Skin epidermis (tissue), 12 donors: ENCODE results near the gene RHBDF2.
A peak's percentile ranks its signal among the peaks of the same experiment; 100 is the strongest.

Experiments
- H3K27ac ChIP-seq, 21 experiments: fragments of 200-600 bp; sonication (generic) in 11 of 21; one replicate each; pipeline ENCODE4 v1.5.0; 2020; ENCODE audit warnings: mild to moderate bottlenecking in 3 of 21, inconsistent platforms in 2 of 21, moderate library complexity in 2 of 21
- H3K4me3 ChIP-seq, 7 experiments: fragments of 200-600 bp; sonication (generic) in 2 of 7; one replicate each; pipeline ENCODE4 v1.5.0; 2020; ENCODE audit warnings: inconsistent platforms in 2 of 7, mild to moderate bottlenecking in 2 of 7, moderate library complexity in 1 of 7

Gene RHBDF2

DNA sequence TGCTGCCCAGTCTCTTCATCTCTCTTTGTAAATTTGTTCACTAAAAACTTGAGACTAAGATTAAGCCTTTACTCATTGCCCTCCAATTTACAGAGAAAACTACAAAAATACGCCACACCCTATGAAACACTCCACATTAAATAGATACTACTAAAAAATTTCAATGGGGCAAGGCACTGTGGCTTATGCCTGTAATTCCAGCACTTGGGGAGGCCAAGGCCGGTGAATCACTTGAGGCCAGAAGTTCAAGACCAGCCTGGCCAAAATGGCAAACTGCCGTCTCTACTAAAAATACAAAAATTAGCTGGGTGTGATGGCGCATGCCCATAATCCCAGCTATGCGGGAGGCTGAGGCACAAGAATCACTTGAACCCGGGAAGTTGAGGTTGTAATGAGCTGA lies 52.1 kb downstream of the RHBDF2 start:
- Histone ChIP-seq H3K4me3 (no peak overlapping the region), H3K27ac (no peak overlapping the region)

DNA sequence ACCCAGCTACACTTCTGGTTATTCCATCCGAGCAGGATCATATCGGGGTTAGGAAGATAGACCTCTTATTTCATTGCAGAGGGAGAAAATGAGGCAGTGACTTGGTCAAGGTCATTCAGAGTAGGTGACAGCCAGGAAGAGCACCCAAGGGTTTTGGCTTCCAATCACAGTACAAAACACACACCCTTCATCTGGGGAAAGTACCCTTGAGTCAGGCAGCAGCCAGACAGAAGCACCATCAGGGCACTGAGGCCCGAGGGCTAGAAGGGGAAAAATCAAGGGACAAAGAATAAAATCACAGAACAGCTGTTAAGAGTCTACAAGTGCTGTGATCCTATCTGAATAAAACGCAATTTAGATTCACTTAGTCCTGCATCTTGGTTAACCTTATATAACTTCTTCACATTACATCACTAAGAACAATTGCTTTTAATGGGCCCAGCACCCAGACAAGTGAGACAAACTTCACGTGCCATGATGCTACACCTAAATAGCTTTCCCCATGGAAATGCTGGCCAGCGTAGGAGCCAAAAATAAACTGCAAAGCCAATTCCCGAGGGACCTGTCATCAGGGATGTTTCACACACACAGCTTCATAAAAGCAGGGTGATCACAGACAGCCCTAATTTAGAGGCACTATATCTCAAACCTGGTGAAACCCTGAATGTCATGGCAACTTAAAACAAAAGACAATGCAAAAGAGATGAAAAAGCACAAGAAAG lies 53.1 kb downstream of the RHBDF2 start:
- no peak overlapping the region for H3K4me3 ChIP-seq
- no peak overlapping the region for H3K27ac ChIP-seq

DNA sequence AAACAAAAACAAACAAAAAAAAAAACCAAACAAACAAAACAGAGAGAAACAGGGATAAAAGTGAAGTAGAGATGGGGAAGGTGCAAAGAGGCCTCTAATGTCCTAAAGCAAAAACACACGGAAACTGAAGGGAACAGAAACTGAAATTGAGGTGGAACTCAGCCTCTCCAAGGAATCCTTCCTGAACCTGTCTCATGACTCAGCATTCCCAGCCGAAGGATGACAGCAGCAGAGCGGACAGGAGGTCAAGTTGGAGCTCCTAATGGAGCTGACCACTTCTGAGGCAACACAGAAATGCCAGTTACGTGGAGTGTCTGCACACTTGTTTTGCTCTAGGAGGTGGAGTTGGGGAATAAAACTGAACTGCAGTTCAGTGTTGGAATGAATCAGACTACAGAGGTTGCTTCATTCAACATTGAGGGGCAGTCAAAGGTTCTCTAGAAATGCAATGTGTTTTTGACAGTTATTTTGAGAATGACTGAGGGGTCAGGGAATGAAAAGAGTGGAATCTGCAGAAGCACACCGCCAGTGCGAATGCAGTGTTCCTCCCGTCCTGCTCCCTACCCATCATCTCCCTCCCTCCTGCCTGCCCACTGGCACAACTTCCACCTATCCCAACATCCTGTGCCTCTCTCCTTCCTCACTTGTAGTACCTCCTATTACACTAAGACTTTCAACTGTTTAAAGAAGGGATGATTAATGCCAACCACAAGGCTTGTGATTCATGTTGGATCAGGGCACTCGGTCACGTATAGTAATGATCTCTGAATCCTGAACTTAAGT lies 54.6 kb downstream of the RHBDF2 start:
- H3K27ac ChIP-seq: peak overlapping the region in 1 of 21 experiments; percentile 20
- no peak overlapping the region for H3K4me3 ChIP-seq

DNA sequence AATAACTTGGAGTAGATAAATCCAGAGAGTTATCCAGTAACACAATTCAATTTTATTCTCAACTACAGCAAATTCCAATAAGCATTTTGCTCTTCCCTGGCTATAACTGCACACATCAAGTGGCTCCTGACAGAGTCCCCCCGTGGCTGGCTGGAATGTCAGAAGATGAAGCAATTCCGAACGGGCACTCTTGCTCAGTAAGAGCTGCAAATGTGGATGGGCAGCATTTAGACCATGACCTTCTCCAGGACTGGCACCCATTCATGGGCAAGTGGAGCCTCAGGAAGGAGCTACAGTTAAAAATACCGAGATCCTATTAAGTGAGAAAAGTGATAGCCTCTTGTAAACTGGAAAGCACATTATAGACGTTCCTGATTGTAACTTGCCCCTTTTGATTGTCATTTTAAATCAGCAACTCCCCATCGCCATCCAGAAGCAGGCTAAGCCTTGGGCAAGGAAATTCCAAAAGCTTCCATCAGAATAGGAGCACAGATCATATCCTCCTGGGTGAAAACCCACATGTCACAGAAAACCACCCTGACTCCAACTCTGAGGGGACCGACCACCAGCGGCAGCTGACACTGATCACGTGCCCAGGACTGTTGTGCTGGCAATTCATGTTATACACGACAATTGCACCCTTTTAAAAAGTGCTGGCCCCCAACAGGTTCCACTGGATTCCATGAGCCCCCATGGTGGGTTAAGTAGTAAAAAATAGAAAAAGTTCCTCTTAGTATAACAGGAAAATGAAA lies 55.4 kb downstream of the RHBDF2 start:
- Histone ChIP-seq H3K27ac (no peak overlapping the region), H3K4me3 (no peak overlapping the region)

DNA sequence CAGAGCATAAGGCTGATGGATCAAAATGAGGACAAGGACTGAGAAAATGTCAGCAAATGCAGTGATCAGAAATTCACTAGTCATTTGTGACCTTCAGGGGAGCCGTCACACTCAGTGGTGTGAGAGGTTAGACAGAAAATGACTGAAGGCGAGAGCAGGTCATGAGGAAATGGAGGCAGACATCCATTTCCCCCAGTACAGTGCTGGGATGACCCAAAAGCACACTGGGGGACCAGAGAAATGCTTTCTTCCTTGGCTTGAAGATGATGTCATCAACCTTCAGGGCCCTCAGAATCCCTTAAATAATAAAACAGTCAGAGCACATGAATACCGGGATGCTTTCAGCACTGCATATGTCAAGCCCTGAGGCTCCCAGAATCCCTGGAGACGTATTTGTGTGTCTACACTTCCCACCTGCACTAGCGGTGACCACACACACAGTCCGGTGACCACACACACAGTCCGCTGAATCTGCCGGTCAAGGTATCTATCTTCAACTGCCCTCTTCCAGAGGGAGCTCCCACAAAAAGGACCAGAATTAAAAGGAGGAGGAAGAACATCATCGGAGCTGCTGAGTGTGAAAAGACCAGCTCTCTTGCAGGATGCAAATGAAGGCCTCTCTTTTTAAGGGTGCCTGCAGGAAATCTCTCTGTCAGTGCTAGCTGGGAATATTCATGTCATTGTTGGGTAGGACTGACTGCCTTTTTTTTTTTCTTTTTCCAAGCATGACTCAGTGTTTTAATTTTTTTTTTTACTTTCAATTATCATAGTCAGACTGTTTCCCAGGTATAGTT lies 56.5 kb downstream of the RHBDF2 start:
- no peak overlapping the region for H3K4me3 ChIP-seq
- H3K27ac ChIP-seq: no peak overlapping the region

DNA sequence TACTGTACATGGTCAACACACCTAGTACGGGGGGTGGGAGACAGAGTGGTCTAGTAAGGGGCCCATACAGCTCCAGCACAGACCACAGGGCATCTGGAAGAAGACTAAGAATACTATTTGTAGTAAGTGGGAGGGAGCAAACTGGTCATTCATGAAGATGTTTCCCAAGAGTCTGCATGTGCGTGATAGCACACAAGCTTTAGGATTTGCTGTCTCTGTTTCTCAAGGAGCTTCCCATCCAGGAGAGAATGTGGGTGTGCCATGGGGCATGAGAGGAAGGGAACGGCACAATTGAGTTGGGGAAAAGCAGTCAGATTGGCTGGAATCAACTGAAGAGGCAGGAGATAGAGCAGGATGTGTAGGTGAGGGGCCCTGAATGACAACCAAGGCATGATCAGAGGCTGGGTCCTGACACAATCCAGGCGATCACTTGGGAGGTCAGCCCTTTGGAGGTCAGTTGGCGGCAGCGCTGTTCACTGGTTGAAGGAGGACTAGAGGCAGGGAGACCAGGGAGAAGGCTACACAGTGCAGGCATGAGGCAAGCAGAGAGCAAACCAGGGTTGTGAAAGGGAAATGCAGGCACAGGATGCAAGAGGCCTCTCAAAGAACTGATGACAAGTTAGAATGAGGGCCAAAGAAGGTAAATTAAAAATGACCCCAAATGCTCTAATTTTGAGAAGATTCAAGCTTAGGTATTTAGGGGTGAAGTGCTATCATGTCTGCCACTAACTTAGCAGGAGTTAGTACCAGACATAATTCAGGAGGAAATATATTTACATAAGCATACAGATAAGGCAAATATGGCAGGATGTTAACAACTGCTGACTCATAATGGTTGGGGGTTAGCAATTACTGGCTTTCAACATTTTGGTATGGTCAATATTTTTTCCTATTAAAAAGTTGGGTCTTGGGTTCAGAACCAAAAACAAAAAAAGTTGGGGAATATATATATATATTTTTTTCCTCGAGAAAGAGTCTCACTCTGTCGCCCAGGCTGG lies 58.6 kb downstream of the RHBDF2 start:
- Histone ChIP-seq H3K4me3 (no peak overlapping the region), H3K27ac (no peak overlapping the region)

DNA sequence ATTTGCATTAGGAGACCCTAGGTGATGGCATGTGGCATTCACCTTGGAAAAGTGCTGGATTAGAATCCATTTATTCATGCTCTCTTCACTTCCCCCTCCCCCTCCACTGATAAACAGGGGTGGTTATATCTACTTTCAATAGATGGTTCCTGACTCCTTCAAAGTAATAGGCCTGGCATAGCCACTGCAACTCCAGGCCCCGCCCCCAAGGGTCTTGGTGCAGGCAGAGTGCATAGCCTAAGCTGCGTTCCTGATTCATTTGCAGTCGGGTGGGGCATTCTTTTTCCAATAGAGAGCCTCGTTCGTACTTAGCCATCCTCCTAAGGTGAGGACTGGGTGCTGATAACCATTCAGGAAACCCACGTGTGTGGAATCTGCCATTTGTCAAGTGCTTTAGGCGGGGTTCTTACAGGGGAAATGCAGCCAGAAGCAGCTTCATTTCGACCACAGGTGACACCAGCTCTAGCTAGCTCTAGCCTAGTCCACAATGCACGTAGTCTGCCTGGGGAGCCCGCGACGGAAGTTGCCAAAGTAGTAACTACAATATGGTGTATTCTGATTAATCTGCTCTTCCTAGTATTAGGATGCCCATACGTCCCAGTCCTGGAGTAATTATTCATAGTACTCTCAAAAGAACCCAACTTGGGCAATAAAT lies 59.4 kb downstream of the RHBDF2 start:
- Histone ChIP-seq H3K27ac (no peak overlapping the region), H3K4me3 (no peak overlapping the region)

DNA sequence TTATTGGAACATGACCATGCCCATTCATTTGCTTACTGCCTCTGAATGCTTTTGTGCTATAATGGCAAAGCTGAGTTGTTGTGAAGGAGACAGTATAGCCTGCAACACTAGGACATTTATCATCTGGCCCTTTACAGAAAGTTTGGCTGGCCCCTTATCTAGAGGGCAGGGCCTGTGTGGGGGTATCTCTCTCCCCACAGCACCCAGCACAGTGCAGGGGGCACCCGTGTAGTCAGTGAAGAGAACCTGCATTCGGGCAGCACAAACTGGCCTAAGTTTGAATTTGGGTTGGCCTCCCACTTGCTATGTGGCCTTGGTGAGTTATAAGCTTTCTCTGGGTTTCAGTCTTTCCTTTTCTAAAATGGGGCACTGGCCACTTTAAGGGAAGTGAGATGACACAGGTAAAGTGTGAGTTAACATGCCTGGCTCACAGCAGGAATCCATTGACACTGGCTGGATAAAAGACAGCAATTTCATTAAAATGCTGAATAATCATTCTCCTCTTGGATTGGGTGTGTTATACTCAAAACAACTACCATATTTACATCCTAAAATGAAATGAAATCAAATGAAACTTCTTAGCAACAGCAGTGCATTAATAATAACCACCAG lies 60.4 kb downstream of the RHBDF2 start:
- no peak overlapping the region for H3K4me3 ChIP-seq
- no peak overlapping the region for H3K27ac ChIP-seq

DNA sequence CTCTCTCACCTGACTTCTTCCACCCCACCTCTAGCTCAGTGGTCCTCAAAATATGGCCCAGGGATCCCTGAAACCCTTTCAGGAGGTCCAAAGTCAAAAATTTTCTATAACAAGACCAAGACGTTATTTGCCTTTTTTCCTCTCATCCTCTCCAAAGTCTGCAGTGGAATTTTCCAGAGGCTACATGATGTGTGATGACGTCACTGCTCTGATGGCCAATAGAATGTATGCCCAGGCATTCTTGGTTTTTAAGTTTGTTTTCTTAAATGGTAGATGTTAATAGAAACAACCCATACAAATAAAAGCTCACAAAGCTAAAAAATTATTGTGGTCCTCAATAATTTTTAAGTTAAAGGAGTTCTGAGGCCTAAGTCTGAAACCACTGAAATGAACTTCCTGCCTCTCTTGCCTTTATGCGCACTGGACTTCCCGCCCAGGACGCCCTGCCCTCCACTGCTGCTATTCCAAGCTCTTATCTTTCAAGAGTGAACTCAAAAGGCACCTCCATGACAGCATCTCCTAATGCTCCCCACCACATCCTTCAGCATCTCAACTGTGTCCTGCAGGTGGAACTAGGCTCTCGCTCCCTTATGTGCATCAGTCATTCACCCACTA lies 61.8 kb downstream of the RHBDF2 start:
- Histone ChIP-seq H3K27ac (no peak overlapping the region), H3K4me3 (no peak overlapping the region)

DNA sequence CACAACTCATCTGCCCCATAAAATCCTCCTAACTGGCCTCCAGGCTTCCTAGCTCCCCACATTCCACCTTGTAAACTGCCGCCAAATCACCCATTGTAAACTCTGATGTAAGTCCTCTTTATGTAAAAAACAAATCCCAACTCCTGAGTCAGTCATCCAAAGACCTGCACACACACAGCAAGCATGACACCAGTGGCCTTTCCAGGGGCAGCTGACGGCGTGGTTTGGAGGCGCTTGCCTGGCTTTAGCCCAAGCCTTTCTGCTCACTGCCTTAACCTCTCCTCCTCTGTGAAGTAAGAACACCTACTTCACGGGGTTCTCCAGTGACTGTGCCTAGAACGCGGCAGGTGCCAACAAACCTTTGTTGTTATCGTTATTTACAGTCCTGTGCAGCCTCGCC lies 62.3 kb downstream of the RHBDF2 start:
- H3K4me3 ChIP-seq: no peak overlapping the region
- H3K27ac ChIP-seq: no peak overlapping the region

DNA sequence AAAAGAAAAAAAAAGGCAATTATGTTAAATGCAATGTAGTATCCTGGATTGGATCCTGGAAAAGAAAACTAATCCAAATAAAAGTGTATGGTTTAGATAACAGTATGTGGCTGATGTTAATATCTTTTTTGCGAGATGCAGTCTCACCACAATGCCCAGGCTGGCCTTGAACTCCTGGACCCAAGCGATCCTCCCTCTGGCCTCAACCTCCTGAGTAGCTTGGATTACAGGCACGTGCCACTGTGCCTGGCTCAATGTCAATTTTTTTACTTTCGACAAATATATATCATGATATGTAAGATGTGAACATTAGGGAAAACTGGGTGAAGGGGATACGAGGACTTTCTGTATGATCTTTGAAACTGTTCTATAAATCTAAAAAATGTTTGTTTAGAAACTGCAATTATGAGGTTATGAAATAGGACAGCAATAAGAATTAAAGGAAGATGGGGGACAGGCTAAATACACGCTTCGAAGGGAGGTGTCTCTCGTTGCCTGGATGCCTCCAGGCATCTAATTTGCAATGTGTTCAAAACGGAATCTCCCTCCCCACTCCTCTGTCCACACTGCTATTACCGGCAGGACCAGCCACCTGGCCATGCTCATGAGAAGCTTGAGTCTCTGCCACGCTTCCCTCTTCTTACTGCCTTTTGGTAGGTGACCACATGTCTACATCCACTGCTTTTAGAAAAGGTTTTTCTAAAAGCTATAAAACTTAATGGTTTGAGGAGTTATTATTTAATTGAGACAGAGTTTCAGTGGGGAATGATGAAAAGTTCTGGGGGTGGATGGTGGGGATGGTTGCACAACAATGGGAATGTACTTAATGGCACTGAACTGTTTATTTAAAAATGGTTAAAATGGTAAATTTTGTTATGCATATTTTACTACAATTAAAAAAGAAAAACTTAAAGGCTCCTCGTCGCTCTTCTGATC lies 63.5 kb downstream of the RHBDF2 start:
- H3K4me3 ChIP-seq: no peak overlapping the region
- H3K27ac ChIP-seq: no peak overlapping the region

DNA sequence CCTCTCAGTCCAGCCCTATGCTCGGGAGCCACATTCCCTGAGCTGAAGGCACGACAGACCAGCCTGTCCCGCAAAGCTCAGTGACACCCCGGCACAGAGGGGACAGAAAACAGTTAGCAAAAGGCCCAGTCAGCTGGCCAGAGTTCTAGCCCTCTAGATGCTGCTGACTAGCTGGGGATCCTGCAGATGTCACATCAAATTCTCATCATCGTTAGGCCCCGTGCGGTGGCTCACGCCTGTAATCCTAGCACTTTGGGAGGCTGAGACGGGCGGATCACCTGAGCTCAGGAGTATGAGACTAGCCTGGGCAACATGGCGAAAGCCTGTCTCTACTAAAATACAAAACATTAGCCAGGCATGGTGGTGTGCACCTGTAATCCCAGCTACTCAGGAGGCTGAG lies 65.5 kb downstream of the RHBDF2 start:
- H3K27ac ChIP-seq: no peak overlapping the region
- no peak overlapping the region for H3K4me3 ChIP-seq

DNA sequence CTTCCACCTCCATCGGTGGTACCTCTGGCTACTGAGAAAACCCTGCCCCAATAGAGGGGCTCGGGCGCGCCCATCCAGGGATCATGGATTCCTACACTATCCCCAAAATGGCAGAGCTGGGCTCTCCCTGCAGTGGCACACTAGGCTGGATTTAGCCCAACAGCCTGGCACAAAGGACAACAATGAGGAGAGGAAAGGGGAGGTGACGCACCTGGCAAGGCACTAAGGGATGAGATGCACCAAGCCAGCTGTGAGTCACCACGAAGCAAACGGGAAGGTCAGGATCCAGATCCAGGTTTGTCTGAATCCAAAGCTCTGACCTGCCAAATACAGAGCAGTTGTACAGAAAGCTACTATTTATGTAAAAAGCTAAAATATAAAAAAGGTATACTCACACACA lies 66.4 kb downstream of the RHBDF2 start:
- Histone ChIP-seq H3K4me3 (no peak overlapping the region), H3K27ac (no peak overlapping the region)

DNA sequence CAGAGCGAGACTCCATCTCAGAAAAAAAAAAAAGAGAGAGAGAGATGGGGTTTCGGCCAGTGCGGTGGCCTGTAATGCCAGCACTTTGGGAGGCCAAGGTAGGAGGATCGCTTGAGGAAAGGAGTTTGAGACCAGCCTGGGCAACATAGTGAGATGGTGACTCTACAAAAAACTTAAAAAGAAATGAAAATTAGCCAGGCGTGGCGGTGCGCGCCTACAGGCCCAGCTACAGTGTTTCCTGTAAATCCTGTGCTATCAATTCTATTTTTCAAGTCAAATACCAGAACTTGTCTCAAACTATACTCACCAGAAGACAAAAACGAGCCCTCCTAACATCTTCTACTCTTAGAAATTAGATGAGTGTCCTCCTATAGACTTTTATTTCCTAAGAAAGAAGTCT lies 67.5 kb downstream of the RHBDF2 start:
- no peak overlapping the region for H3K4me3 ChIP-seq
- no peak overlapping the region for H3K27ac ChIP-seq

DNA sequence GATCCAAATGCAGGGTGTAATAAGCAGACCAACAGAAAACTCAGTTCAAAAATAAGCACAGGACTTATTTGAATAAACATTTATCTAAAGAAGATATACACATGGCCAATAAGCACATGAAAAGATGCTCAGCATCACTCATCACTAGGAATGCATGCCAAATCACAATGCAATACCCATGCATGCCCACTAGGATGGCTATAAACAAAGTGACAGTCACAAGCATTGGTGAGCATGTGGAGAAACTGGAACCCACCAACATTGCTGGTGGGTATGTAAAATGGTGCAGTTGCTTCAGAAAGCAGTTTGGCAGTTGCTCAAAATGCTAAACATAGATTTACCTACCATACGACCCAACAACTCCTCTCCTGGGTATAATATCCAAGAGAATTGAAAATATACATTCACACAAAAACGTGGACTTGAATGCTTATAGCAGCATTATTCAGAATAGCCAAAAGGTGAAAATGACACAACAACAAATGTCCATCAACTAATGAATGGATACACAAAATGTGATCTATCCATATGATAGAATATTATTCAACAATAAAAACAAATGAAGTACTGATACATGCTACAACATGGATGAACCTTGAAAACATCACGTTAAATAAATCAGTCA lies 68.4 kb downstream of the RHBDF2 start:
- Histone ChIP-seq H3K27ac (no peak overlapping the region), H3K4me3 (no peak overlapping the region)

DNA sequence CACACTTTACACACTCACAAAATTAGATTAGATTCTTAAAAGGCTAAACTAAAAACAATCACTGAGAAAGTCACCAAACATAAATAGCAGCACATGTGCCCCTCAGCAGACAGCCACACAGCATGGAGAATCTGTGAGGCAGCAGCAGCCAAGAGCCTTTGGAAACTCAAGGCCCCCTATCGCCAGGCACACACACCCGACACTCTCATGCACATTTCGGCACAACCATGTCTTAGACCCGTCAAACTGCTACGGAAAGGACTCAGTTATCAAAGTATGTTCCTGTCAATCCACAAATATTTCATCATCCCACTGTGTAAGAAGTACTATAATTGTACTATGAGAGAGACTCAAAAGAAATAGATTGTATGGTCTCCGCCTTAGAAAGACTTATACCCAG lies 69.2 kb downstream of the RHBDF2 start:
- no peak overlapping the region for H3K27ac ChIP-seq
- H3K4me3 ChIP-seq: no peak overlapping the region
